HG03565 (cell line): ENCODE measurements around the gene ASPM.
"Not testable (repeated sequence)": the region's sequence is repeated elsewhere in the genome, so short reads cannot be mapped to it uniquely, and the experiment has no call there.

Experiments used
- ATAC-seq: cut with Tn5 transposase; IDR thresholded peaks from one replicate; pipeline ENCODE4 v1.9.1; 2021; ENCODE audit warnings: mild to moderate bottlenecking, moderate library complexity; ENCODE audit not compliant: unreplicated experiment

The ASPM gene

DNA sequence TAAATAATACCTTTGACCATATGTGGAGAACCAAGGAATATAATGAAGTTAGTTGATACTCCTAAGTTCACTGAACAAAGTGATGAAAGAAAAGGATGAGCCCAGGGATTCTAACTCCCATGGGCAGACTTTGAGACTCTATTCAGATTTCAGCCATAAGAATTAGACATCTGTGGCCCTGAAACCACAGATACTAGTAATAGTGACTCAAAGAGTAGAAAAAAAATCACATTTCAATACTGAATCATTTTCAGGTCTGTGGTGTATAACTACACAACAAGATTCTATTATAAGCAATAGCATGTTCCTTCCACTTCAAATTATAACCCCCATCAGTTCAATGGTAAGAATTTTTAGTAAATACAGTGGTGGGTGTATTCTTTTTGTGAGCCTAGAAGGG, 63.0 kb downstream of the ASPM start:
- no peak for ATAC-seq

DNA sequence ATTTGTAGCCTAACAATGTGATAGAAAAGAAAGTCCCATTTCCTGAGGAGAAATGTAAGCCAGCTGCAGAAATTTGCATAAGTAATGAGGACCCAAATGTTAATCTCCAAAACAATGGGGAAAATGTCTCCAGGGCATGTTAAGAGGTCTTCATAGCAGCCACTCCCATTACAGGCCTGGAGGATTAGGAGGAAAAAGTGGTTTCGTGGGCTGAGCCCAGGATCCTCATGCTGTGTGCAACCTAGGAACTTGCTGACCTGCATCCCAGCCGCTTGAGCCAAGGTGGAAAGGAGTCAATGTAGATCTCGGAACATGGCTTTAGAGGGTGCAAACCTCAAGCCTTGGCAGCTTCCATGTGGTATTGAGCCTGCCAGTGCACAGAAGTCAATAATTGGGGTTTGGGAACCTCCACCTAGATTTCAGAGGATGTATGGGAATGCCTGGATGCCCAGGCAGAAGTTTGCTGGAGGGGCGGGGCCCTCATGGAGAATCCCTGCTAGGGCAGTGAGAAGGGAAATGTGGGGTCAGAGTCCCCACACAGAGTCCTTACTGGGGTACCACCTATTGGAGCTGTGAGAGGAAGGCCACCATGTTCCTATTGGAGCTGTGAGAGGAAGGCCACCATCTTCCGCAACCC, 65.2 kb downstream of the ASPM start:
- no peak for ATAC-seq

DNA sequence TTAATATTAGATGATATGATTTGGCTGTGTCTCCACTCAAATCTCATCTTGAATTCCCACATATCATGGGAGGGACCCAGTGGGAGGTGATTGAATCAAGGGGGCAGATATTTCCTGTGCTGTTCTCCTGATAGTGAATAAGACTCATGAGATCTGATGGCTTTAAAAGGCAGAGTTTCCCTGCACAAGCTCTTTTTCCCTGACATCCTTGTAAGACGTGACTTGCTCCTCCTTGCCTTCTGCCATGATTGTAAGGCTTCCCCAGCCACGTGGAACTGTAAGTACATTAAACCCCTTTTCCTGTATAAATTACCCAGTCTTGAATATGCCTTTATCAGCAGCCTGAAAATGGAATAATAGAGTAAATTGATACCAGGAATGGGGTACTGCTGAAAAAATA, 66.1 kb downstream of the ASPM start:
- no peak for ATAC-seq

DNA sequence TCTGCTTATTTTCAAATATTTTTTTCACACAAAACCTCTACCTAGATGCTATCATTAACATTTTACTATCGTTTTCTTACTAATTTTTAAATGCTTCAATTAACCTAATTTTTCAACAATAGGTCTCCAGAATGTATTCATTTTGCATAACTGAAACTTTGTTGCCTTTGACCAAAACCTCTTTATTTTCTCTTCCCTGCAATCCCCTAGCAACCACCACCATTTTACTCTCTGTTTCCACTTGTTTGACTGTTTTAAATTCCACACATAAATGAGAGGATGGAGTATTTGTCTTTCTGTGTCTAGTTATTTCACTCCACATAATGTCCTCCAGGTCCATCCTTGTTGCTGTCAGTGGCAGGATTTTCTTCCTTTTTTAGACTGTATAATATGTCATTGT, 69.9 kb downstream of the ASPM start:
- no peak for ATAC-seq

DNA sequence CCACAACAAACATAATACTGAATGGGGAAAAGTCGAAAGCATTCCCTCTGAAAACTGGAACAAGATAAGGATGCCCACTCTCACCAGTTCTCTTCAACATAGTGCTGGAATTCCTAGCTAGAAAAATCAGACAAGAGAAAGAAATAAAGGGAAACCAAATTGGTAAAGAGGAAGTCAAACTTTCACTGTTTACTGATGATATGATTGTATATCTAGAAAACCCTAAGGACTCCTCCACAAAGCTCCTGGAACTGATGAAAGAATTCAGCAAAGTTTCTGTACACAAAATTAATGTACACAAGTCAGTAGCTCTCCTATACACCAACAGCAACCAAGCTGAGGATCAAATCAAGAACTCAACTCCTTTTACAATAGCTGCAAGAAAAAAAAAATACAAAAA, 72.5 kb downstream of the ASPM start:
- no peak for ATAC-seq

DNA sequence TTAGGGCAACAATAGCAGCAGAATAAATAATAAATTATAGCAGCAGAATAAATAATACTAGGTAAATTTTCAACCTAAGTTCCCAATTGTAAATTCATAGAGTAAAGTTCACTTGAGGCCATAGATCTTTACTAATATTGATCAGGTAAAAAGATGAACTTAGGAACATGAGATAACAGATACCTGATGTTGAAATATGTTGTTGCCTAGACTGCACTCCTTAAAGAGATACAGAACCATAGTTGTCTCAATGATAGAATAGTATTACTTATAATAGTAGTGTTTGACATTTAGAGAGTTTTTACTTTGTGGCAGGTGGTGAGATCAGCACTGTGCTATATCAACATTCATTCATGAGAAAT, 79.0 kb downstream of the ASPM start:
- ATAC-seq = no peak

DNA sequence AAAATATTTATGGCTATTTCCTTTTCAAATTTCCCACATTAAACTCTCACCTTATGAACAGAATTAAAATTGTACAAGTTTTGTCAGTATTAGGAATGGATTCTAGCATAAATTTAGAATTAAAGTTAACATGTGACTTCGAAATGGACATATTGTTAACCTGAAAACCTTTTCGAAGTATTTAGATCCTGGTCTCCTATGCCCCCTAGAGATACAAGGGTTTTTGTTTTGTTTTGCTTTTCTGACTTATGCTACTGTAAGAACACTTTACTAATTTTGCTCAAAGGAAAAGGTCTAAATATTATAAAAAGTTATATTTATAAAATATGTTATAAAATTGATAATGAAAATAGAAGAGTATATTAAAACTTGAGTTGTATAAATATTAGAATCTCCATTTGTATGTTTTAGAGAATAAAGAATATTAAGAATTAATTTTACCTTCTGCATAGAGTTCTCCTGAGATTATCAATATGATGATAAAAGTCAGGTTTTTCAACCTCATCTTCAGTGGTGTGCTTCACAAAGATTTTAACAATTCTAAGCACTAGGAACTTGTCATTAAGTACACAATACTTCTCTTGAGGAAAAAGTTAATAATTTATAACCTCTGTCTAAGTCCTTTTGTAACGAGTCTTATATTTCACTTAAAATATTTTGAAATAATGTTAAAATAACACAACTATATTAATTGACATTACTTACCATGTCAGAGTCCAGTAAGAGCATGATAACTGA, 79.6 kb downstream of the ASPM start, which contains the start of gene F13B:
Gene F13B (minus strand): TSS at position 542 of the 738 bp plus-strand sequence. CDS start 37 bp downstream, at position 505.
- no peak for ATAC-seq

DNA sequence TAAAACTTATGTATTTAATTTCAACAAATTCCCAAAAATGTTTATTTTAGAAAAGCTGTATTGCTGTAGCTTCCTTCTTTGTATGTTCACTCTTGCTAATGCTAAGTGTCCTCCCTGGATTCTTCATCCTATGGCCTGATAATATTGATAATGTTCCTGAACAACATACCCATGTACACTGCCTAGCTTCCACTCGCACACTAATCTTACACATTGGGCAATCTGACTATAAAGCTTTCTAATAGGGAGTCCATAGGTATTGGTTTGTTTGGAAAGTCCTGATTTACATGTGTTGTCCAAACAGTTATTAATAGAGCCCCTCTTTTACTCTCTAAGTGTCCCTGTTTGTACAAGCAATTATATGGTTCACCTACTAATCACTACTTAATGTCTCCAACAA, 80.2 kb downstream of the ASPM start:
- no peak for ATAC-seq

DNA sequence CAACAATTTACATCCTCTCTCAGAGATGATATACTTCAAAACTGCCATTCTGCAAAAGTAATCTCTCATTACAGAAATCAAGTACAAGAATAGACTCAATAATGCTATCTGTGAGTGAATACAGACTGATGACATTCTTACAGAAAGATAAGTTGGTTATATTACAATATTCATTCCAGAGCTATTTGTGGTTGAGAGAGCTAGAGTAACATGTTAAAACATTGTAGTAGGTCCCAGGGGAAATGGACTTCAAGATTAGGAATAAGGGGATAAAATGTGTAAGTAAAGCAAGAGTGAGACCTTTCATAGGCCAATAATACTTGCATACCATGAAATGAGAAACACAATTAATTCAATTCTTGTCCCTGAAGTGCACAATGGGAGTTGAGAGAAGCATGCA, 80.9 kb downstream of the ASPM start:
- ATAC-seq = no peak

DNA sequence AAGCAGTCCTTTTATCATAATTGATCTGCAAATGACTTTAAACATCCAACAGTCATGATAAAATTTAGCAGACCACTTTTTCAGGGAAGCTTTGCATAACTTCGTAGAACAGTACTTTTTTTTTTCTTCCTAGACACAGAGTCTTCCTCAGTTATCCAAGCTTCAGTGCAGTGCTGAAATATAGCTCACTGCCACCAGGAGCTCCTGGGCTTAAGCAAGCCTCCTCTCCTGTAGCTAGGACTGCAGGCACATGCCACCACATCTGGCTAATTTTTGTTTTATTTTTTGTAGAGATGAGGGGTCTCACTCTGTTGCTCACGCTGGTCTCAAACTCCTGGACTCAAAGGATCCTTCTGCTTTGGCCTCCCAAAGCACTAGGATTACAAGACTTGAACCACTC, 83.3 kb downstream of the ASPM start:
- ATAC-seq = no peak

DNA sequence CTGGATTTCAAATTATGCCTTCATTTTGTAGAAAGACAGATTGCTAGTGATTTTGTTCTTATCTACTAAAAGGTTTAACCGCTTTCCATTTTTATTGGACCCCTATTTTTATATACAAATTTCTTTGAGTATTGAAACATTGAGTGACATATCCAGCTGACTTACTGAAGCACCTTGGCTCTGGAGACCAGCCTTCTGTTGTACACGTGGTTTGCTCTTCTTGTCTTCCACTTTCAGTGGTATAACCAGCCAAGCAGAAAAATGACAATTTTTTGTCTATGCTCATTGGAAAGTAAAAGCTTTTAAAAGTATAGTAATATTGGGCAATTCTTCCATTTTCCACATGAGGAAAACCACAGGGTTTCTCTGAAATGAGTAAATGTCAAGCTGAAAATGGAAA, 83.8 kb downstream of the ASPM start:
- ATAC-seq = peak; percentile 88

DNA sequence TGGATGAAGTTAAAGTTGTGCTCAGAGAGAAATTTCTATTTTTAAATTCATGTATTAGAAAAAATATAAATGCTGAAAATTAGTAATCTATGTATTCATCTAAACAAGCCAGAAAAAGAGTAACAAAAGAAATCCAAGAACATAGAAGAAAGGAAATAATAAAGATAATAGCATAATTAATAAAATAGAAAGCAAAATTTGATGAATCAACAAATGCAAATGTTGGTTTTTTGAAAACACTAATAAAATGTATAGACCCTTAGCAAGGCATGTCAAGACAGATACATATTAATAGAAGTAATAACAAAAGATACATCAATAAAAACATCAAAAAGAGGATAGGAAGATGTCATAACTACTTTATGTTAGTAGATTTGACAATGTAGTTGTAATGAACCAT, 97.4 kb downstream of the ASPM start:
- ATAC-seq = no peak

DNA sequence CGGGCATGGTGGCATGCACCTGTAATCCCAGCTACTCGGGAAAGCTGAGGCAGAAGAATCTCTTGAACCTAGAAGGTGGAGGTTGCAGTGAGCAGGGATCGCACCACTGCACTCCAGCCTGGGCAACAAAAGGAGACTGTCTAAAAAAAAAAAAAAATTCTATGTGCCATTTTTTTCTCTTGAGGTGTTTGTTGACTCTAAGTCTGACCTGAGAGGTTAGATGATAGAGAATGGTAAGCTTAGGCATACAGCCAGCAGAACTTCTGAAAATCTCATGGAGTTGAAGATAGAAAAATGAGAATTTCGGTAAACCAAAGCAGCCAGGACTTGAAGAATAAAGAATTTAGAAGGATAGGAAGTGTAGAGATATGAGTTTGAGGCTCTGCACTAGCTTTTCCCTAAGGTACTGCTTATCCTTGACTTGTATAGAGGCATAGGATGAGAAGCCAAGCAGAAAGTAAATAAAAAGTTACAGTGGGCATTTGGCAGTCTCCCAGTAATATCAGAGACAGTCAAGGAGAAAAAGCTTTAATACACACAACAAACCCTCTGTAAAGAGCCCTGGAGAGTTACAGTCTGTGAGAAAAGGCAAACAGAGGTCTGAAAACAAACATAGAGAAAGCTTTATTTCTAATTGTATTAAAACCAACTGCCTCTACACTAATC, 103.7 kb downstream of the ASPM start:
- ATAC-seq = no peak

DNA sequence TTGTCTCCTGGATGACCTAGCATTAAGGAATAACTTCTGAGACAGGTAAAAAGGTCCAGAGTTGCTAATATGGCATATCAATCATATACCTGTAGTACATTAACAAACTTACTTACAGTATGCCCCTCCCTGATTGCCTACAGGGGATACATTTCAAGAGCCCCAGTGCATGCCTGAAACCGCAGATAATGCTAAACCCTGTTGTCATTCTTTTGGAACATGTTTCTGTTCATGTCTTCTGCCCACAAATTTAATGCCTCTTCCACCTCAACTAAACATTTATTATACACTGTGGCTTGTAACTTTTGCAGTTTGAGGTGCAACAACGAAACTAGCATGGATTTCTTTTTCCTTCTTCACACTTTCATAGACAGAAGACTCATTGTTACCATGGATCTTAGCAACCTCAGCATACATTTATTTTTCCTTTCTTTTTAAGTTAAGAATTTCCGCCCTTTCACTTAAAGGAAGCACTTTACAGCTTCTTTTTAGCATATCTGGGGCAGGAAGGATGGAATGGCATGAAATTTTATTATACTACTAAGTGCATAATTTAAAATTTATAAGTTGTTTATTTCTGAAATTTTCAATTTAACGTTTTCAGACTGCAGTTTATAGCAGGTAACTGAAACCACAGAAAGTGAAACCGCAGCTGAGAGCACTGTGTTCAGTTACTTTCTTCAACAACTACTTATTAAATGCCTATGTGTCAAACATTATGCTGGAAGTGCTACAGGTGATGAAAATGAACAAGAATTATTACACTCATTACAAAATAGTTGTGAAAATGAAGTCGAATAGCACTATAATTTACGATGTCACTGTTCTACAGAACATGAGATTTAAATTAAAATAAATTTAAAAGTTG, 104.7 kb downstream of the ASPM start:
- peak; percentile 77 for ATAC-seq

DNA sequence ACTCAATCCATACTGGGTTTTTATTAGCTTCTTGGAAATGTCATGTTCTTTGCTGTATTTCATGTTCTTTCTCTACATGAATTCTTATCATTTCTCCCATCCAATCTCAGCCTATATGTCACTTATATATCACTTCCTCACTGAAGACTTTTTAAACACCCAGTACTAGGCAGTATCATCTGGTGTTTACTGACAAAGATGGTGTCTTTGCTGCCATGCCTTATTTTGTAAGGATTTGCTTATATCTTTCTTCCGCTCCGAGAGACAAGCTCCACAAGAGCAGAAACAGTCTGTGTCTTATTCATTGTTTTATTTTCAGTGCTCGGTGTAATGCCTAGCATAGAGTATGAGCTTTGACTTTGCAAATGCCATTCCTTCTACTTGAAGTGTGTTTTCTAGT, 109.6 kb downstream of the ASPM start:
- ATAC-seq = no peak

DNA sequence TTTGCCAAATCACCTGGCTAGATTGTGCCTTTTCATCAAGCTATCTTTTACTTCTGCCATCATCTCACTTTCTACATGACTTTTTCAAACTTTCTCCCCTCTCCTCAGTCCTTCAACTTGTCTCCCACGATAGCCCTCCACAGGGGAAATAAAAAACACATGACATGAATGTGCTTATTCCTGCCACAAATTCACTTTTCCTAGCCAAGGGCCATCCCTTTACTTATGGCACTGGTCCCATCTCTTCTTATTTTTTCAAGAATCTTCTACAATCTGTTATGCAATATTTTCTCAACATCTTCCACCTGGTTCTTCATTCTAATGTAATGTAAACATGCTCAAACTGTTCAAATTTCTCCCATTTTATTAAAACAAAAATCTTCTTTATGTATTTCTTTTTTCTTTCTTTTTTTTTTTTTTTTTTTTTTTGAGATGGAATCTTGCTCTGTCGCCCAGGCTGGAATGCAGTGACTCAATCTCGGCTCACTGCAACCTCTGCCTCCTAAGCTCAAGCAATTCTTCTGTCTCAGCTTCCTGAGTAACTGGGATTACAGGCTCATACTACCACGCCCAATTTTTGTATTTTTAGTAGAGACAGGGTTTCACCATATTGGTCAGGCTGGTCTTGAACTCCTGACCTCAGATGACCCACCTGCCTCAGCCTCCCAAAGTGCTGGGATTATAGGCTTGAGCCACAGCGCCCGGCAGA, 111.7 kb downstream of the ASPM start:
- ATAC-seq = not testable (repeated sequence)
